Activated CD8-positive, alpha-beta memory T cell treated with anti-CD3 and anti-CD28 coated beads for 48 hours (primary cell): ENCODE data around the gene LRMDA.

Experiments used
- DNase-seq, 3 experiments: peaks; one replicate each; pipeline ENCODE4 v3.0.0-alpha.2; 2020; ENCODE audit warnings: low read depth in 2 of 3, low spot score in 2 of 3

The LRMDA gene

DNA sequence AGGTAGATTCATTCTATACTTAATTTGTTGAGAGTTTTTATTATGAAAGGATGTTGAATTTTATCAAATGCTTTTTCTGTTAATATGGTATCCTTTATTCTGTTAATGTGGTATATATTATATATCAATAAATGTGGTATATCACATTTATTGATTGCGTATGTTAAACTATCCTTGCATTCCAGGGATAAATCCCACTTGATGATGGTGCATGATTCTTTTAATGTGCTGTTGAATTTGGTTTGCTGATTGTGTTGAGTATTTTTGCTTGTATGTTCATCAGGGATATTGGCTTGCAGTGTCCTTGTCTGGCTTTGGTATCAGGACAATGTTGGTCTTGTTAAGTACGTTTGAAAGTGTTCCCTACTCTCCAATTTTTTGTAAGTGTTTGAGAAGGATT, 11.9 kb downstream of the LRMDA start:
- DNase-seq = no peak

DNA sequence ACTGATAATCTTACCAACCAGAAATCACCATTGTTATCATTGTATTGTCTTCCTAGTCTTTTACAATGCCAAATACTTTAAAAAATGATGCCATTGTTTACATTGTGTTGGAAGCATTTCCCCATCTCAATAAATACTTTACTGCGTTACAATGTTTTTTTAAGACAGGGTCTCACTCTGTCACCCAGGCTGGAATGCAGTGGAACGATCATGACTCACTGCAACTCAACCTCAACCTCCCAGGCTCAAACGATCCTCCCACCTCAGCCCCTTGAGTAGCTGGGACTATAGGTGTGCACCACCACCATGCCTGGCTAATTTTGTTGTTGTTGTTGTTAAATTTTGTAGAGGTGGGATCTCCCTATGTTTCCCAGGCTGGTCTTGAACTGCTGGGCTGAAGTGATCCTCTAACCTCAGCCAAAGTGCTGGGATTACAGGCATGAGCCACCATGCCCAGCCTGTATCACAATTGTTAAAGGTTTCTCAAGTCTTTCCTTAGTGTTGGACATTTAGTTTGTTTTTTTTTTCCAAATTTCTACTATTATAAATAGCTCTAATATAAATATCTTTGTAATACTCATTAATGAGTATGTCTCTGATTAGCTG, 13.5 kb downstream of the LRMDA start:
- DNase-seq = no peak

DNA sequence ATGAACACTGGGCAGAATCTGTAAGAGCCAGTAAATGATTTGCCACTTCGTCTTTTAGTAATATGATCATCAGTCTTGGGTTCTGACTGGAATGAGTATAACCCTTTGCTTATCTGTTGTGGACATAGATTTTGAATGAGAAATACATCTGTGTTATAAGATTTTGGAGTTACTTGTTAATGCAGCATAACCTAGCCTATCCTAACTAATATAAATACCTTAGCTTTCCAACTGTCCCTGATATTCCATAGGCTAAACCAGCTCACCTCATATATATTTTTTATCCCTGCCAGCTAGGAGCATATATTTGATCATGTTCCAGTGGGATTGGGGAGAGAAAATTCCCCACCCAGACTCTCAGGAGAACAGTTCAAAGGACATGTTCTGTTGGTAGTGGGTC, 15.1 kb downstream of the LRMDA start:
- no peak for DNase-seq

DNA sequence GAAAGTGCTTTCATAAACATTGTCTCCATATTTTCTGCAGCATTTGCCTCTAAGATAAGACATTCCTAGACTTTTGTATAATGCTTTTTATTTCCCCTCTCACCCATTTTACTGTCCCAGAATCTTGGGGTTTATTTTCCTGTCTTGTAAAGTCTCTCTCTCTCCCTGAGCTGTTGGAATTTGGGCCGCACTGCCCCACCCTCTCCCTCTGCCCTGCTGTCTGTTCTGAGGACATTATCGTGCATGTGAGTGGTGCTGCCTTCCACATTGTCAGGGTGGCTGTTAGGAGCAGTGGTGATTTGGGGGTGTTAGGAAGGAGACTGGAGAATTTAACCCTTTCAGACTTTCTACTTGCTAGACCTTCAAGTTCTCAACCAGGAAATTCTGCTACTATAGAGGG, 16.7 kb downstream of the LRMDA start:
- DNase-seq = no peak

DNA sequence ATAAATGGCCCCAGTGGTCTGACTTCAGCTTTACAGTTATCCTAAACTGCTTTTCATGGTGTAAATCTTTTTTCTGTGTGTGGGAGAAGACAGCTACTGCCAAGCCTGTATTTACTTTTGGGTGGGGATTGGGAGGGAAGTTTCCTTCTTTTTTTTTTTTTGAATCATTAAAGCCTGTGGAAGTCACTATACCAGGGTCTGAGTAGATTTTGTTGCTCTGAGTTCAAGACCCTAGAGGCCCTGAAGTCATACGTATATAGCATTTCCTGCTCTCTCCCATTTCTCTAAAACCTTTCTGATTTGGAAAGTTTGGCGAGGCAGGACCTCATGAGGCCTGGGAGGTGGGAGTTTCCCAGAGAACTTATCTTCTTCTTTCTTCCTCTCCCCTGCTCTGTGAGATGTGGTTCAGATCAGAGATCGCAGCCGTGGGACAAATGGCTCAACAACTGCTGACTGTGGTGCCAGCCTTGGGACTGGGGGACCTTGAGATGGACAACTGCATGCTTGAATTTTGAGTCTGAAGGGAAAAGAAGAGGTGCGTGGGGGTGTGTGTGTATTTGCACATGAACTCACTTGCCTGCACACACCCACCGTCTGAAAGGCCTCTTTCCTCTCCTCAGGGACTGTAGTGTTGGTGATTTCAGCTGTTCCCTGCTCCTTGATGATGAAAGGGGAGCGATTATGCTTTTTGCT, 18.1 kb downstream of the LRMDA start:
- DNase-seq = no peak

DNA sequence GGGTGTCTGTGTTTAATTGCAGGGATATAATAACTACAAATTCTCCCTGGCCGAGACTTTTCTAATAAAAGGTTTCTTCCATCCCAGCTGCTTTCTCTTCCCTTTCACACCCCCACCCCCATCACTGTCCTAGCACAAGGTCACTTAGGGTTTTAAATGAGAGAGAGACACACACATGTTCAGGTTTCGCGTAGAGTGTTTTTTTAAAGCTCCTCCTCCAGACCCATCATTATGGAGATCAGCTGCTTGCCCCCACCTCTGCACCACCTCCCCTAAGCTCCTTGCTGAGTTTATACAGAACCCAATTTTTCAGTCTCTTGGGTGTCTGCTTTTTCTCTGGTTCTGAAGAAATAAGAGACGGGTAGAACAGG, 18.6 kb downstream of the LRMDA start:
- no peak for DNase-seq

DNA sequence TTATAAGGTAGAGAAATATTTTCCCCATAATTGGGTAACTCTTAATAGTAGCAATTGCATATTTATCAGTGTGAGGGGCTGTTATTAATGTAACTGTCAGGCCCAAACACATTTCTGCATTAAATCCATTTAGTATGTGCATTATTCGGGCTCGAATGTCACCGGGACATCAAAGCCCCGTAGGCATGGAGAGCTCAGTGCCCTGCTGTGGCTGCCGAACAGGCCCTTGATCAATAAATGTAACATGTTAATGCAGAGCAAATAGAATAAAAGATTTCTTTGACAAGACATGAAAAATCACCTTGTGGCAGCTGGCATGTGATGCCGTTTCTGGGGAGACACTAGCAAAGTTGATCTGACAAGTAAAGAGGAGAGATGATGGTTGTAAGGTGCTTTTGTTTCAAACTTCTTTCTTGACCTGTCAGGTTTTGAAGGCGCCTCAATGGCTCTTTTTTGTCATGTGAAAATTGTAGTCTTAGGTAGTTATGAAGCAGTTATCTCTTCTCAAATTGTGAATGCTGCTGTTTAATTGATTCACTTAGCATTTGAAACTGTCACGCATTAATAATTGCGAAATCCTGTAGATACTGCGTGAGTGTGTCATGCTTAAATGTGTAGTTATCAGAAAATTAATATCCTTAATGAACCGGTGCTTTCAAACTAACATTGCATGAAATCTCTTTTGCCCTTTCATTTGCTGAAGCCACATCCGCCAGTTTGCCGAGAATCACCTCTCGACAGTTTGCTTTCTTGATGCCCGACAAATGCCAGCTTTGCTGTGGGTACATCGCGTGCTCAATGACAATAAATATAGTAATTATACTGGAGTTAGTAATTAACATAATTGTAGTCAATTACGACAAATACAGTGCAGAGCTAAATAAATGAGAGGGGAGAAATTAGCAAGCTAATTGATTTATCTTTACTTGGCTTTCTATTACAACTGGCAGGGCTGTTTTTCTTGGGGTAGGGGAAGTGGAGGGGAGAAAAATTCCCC, 19.5 kb downstream of the LRMDA start:
- no peak for DNase-seq

DNA sequence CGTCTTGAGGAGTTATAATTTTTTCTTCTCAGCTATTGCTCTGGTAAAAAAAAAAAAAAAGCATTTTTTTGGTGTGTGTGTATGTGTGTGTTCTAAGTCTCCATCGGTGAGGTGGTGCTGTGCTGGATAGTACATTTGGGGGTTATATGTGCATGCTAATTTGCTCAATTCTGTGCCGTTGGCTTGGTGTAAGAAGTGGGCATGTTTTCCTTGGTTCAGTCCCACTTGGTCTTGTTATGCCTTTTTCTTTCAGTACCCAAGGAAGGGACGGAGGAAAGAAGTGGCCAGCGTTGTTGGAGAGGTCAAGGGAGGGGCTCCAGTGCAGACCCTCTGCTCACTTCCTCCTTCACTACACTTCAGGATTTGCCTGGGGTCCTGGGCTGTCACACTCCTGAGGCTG, 20.4 kb downstream of the LRMDA start:
- no peak for DNase-seq

DNA sequence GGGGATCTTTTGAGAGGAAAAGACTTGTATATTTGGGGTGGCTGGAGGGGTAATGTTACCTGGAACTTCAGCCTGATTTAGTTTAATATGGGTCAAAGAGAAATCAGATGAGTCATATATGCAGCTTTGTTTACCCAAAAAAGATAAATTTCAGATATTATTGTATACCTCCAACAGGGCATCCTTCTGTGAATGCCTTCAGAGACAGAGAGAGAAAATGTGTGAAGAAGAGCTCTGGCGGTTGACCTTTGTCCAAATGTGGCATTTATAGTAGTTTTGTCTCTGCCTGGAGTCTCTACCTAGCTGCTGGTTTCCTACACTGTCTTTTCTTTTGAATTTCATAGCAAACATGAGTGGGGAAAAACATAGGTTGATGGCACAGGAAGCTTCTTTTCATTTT, 21.6 kb downstream of the LRMDA start:
- no peak for DNase-seq

DNA sequence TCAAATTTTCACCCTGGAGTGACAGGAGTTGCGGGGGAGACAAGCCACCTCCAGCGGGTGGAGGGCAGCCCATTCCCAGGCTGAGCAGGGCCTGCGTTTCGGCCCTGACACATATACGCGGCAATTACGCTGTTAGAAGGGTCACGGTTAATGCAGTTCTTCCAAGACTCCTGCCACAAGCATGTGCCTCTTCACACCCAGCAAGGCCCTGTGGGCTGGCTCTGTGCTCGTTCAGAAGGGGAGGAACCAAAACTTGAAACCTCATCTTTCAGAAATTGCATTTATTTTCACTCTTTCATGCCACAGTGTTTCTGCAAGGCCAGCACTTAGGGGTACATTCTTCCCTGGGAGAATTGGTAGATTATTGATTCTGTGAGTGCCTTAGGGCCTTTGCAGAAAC, 24.7 kb downstream of the LRMDA start:
- DNase-seq = no peak

DNA sequence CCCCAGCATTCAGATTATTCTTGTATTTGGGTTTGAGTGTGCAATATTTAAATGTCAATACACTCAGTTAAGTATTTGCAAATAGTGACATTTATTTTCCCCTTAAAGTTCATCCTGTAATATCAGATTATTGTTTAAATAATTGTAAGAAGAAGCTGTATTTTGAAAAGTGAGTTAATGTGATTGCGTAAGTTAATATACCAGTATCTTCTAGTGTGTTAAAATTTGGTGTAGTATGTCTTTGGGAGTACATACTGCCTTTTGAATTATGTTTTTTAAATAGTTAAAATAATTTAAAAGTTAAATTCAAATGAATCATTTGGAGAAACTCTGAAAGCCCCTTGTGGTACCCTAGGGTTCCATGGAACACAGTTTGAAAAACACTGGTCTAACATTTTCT, 28.6 kb downstream of the LRMDA start:
- DNase-seq = no peak

DNA sequence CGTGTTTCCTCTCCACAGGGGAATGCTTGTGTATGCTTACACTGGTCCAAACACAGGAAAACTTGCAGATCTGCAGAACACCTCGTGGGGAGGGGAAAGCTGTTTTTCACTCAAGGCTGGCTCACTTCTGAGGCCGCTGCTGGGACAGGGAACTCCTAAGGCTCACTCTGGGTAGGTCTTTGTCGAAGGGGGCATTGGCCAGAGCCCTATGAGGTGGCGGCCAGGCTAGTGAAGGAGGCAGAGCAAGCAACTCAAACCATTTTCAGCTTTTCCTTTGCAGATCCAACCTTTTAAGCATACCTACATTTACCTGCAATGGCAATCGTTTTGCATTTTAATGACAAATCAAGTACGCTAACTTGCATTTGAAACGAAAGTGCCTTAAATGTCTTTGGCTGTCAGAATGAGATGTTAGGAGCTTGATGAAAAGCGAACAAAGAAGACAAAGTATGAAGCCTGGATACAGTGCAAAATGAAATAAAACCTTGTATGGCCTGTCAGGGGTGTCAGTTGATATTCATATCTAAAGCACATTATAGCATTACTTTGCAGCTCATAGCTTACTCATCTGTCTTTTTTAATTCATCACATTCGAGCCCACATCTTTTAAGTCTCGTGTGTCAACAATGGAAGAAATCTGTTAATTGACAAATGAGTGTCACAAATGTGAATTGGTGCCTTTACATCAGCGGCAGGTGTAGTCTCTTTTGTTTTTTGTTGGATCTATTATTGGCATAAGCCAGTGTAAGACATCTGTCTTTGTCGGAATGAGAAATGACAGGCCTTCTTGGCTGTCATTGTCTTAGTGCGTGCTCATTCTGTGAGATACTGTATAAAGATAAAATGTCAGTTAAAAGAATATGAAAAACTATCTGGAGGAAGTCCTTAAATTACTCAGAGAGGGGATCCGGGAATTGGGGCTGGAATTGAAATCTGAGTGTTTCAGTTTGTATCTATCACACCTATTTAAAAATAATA, 30.5 kb downstream of the LRMDA start:
- no peak for DNase-seq

DNA sequence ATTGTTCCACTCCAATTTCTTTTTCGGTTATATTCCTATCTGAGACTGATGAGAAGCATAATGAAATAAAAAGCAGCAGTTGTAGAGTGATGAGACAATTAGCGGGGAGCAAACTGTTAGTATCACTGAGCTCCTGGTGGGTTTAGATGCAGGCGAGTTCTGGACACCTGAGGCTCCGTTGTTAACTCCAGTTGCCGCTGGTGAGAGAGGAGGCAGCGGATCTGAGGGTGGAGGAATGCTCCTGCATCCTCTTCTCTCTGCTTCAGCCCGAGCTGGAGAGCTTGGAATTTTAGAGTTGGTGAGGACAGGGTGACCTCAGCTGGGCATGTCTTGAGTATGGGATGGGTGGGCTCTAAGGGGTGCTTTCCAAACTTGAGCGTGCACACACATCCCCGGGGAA, 31.4 kb downstream of the LRMDA start:
- no peak for DNase-seq

DNA sequence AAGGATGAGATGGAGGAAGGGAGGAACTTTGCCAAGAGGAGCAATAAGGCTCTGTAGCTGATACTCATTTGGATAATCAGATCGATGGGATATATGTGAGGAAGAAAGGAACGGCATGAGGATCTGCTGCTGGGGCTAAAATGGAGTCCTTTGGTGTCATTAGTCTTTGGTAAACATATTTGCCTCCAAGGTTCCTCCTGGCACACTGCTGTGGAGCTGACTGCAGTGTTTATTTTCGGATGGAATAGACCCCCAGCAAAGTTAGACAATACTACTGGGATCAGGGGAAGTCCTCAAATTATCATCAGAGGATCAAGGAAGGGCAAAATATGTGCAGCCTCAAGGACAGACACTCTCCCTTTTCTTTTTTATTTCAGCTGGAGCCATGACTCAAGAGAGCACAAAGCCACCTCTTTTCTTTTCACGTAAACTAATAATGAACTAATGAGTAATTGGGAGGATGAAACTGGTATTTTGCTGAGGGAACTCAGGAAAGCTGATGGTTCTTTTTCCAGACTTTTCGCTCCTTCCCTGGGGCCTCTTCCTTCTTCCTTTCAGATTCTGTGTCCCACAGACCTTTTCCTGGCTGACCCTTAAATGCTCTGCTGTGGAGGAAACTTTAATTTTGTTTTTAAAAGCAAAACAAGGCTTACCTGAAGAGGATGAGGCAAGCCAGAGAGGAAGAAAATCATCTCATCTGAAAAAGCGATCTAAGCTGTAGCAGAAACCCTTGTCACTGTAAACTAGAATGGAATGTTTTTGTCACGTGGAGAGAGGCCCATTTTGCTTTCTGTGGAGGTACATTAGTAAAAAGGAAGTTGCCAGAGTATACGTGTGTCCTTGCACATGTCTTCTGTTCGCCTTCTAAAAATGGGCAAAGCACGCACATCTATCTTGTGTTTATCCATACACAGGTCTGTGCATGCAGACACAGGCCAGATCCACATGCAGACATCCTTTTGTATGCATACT, 33.3 kb downstream of the LRMDA start:
- no peak for DNase-seq

DNA sequence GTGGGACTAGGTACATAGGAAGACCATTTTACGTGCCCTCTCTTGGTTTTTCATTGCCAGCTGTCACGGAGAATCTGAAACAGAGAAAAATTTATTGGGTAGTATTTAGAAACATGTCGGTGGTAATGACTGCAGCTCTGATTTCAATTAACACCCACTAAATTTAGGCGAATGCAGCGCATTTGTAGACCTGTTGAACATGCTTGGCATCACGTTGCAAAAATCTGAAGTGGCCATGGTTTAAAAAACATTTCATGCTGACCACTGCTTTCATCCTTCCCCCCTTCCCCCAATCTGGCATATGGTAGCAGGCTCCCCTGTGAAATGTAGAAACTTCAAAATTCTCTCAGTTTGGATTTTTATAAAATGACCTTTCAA, 34.0 kb downstream of the LRMDA start:
- DNase-seq = no peak

DNA sequence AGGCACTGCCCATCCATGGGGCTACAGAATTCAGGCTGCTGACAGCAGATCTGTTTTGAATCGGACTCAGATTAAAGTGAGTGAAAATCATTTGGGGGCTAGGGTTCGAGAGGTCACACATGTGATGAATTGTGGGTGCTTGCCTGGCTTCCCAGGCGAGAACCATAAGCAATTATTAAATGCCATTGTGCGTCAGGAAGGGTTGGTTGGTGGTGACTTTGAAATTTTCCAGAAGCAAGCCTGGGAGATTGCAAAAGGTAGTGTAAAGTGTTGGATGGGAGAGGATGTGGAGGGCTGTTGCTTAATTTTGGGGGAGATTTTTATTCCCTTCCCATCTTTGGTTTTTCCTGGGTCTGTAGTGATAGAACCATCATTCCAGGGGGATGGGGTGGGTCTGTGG, 34.6 kb downstream of the LRMDA start:
- no peak for DNase-seq

DNA sequence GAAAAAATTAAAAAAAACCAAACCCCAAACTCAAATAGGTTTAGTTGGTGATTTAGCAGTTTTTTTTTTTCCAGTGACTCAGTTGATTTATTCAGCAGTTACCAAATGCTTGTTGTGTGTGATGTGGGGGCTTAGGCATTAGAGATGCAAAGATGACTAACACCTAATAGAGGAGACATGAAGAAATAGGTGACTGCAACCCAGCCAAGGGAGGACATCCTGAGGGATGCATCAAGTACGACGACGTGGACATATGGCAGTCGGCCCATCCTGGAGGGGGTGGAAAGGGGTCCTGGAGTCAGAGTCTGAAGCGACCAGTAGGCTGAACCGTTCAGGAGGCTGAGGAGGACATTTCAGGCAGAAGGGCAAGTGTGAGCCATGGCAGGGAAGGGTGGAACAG, 35.5 kb downstream of the LRMDA start:
- DNase-seq = no peak

DNA sequence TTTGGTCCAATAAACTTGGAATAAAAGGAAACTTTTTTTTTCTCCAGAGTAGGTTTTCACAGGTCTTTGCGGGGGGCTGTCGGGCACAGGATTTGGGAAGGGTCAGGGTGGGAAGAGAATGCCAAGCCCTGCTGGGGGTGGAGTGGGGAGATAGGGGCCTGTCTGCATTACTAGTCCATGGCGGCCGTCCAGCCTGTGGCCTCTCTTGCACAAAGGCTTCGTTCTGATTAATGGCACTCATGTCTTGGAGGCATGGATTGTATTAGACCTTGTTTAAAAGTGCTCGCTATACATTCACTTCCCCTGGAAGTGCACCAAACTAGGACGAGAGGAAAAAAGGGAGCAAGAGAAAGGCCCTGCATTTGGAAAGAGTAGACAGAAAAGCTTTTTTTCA, 37.2 kb downstream of the LRMDA start:
- DNase-seq = no peak

DNA sequence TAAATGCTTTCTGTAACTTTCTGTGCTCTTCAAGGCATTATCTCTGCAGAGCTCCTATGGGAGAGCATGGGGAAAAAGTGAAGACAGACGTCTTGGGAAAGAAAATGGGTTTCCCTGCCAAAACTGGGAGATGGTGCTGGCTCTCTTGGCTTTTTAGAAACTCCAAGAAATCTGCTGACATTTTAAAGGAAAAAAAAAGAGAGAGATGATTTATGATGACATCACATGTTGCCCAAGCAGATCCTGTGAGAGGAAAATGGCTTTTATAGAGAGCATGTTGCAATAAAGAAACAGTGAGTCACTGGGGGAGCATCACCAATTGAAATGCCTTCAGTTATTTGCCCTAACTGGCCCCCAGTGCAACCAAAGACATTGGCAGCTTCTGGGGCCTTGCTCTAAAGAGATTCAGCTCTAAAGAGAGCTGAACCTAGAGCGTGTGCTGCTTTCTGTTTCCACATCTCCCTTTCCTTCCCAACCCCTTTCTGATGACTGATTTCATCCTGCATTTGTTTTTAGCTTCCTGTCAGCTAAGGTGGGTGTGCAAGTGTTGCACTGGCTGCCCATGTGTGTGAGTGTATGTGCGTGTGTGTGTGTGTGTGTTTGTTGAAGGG, 37.7 kb downstream of the LRMDA start:
- no peak for DNase-seq
